HG03064 (cell line): ENCODE data around the gene HMGXB3.

ENCODE experiments used
- ATAC-seq: cut with Tn5 transposase; IDR thresholded peaks from one replicate; pipeline ENCODE4 v1.9.1; 2021; ENCODE audit warnings: low read depth; ENCODE audit not compliant: unreplicated experiment

HMGXB3 gene

DNA sequence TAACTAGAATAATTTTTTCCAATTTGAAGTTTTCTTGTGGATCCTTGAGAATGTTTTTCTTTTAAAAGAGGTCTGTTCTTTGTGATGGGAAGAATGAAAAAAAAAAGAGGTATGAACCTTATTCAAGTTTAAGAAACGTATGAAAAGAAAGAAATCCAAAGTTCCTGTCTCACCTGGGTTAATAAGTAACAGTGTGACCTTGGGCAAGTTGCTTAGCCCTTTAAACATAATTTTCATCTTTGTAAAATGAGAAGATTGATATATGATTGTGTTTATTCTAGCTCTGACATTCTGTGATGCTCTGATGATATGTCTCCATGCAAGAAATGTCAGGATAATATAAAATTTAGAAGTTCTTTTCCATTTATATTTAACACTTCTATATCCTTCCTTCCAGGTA, 20.6 kb upstream of the HMGXB3 start:
- ATAC-seq = no peak

DNA sequence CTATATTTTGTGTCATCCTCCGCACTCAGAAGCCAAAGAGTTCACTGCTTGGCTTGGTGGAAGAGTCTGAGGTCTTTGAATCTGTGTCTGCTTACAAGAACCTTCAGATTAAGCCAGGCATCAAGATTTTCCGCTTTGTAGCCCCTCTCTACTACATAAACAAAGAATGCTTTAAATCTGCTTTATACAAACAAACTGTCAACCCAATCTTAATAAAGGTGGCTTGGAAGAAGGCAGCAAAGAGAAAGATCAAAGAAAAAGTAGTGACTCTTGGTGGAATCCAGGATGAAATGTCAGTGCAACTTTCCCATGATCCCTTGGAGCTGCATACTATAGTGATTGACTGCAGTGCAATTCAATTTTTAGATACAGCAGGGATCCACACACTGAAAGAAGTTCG, 19.3 kb upstream of the HMGXB3 start:
- ATAC-seq = no peak

DNA sequence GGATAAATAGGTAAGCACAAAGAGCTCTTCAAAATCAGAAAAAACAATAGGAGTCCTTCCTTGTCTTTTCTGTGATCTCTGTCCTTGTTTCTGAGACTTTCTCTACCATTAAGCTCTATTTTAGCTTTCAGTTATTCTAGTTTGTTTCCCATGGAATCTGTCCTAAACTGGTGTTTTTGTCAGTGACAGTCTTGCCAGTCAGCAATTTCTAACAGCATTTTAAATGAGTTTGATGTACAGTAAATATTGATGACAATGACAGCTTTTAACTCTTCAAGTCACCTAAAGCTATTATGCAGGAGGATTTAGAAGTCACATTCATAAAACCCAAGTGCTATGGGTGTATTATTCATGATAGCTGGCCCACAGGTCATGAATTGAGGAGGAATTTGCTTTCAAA, 18.0 kb upstream of the HMGXB3 start:
- no peak for ATAC-seq

GRCh38 chr5:149988126-149988525, 12.4 kb upstream of the HMGXB3 start:
- ATAC-seq = no peak

GRCh38 chr5:149990518-149991376, 9.8 kb upstream of the HMGXB3 start:
- ATAC-seq = no peak

- ATAC-seq = no peak
These were observed 7.1 kb upstream of the HMGXB3 start for GRCh38 chr5:149993471-149993870.

DNA sequence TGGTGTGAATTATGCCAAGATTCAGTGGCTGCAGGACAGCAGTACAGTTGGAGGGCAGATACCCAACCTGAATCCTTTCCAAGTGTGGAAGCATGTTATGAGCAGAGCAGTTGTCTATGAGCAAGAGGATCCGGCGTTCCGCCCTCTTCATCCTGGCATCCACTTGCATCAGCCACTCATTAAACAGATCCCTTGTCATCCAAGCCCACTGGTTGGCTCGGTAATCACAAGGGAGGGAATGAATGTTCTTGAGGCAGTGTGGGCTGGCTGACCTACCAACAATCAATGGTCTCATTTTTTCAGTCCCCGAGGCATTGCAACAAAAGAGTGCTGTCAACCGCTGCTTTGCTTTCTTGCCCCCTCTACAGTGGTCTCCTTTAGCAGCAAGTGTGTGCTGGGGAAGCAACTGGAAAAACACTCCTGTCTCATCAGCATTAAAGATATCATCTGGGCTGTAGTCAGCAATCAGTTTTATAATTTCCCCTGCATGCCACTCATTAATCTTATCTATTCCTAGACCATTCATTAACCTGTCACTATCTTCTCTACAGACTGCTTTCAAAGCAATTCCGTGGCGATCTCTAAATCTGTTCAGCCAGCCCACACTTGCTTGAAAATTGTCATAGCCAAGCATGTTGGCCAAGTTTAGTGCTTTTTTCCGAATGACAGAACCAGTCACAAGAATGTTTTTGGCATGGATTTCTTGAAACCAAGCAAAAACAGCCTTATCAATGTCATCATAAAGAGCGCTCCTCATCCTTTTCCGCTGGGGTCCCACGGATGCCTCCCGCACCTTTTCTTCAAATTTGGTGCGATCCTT, 4.9 kb upstream of the HMGXB3 start:
- no peak for ATAC-seq

GRCh38 chr5:149996205-149996890, 4.2 kb upstream of the HMGXB3 start:
- no peak for ATAC-seq

DNA sequence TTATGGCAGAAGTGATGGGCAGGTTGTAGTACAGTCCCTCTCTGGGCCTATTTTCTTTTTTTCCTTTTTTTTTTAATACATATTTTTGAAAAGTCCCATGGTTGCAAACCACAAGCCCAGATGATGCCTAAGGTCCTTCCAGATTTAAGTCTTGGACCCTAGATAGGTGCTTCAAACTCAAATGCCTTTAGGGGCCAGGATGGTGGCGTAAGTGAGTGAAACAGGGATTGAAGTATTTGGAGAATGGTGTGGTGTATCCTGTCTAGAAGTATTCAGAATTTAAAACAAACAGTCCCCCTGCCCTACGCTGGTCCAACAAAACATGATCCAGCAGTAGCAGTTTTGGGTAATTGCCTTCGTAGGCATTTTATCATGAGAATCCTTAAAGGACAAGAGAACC, 2.3 kb upstream of the HMGXB3 start:
- ATAC-seq = no peak

DNA sequence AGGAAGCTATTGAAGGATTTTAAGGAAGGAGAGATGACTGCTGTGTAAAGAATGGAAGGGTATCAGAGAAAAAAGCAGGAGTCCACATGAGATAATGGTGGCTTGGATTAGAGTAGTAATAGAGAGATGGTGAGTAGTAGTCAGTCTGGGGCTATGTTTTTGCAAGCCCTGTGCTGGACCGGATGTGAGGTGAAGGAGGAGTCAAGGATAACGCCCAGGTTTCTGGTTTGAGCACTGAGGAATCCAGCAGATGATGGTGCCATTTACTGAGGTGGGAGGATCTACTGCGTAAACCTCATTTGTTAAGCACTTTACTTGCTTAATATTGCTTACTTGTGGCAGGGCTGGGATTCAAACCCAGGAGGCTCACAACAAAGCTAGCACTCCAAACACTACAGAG, 1.2 kb upstream of the HMGXB3 start:
- ATAC-seq = no peak

DNA sequence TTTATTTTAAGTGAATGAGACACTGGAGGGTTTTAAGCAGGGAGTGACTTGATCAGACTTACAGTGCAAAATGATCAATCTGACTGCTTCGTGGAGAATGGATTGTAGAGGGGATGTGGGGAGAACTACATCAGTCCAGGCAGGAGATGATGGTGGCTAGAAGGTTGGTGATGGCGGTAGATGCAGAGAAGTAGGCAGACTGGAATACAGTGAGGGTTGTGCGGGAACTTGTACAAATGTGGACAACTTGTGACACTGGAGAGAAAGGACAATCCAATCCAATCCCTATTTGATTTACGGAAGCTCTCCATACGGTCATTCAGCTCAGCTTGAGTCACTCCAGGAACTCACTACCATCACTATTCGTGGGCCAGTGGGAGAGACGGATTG, 678 bp upstream of the HMGXB3 start:
- ATAC-seq = no peak

DNA sequence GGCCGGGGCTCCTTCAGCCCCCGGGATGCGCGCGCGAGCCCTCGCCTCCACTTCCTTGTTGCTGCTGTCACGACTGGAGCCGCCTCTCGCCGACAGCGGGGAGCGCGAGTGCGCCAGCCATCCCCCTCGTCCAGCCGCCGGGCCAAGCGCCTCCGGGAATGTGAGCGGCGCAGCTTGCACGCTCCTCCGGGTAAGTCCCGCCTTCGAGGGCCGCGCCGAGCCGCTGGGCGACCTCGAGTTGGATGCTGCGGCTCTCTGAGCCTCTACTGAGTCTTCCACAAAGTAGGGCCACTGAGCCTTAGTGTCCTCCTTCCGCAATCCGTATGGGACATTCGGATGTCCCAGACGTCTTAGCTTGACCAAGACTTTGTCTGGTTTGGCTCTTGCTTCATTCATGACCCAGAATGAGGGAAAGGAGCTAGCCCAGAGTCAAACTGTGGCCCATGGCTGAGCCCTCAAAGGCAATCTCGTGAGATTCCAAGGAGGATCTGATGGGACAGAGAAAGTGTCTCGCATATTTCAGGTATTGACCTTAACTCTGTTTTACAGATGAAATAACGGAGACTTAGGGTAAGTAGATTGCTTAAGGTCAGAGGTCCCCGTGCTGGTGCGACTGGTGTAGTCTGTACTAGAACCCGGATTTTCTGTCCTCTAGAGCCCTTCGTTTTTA, 586 bp downstream of the HMGXB3 start:
- ATAC-seq = peak; percentile 2

- peak; percentile 40 for ATAC-seq
These were observed 1.3 kb downstream of the HMGXB3 start for GRCh38 chr5:150001660-150002486.

GRCh38 chr5:150006318-150006717, 5.8 kb downstream of the HMGXB3 start:
- no peak for ATAC-seq

GRCh38 chr5:150007050-150007449, 6.5 kb downstream of the HMGXB3 start:
- ATAC-seq = no peak

- no peak for ATAC-seq
These were observed 9.3 kb downstream of the HMGXB3 start for GRCh38 chr5:150009671-150010387.

DNA sequence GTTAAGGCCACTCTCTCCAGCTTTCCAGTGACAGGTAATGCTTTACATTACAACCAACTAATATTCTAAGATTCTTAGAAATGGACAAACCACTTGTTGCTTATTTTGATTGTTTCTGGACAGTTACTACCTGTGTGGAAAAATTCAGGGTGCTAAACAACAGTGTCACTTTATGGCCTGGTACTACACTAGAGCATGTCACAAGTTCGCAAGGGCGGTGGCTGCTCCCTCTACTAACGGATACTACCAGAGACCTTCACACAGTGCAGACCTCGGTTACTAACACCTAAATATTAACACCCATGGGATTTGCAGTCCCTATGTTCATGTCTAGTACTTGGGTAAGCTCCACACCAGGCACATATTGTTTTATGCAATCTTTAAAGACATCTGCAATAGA, 13.4 kb downstream of the HMGXB3 start:
- no peak for ATAC-seq

DNA sequence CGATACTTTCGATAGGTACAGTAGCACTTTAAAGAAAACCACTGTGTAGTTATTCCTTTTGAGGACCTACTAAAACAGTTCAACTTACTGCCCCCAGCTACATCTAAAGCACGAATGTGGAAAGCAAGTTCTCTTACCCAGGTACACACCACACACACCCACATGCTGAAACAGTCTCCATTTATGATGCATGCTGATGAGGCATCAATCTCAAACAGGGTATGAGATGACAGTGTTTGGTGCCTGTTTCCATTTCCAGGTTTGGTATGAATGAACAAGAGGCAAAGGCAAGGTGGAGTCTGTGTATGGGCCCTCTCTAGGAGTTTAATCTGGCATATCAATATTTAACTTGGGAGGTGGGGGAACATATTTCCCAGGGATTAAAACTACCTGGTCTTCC, 13.9 kb downstream of the HMGXB3 start:
- no peak for ATAC-seq

DNA sequence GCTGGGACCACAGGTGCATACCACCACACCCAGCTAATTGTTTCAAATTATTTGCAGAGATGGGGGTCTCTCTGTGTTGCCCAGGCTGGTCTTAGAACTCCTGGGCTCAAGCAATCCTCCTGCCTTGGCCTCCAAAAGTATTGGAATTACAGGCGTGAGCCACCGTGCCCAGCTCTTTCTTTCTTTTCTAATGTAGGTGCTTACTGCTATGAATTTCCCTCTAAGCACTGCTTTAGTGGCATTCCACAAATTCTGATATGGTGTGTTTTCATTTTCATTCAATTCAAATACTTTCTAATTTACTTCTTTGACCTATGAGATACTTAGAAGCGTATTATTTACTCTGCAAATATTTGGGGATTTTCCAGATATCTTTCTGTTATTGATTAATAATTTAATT, 14.9 kb downstream of the HMGXB3 start:
- no peak for ATAC-seq
